ENCODE results near the gene IRGQ.
A peak's percentile ranks its signal among the peaks of the same experiment; 100 is the strongest.
"Not testable (repeated sequence)": the region's sequence is repeated elsewhere in the genome, so short reads cannot be mapped to it uniquely, and the experiment has no call there.

The IRGQ gene, protein sequence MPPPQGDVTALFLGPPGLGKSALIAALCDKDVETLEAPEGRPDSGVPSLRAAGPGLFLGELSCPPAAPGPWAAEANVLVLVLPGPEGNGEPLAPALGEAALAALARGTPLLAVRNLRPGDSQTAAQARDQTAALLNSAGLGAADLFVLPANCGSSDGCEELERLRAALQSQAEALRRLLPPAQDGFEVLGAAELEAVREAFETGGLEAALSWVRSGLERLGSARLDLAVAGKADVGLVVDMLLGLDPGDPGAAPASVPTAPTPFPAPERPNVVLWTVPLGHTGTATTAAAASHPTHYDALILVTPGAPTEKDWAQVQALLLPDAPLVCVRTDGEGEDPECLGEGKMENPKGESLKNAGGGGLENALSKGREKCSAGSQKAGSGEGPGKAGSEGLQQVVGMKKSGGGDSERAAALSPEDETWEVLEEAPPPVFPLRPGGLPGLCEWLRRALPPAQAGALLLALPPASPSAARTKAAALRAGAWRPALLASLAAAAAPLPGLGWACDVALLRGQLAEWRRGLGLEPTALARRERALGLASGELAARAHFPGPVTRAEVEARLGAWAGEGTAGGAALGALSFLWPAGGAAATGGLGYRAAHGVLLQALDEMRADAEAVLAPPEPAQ

DNA sequence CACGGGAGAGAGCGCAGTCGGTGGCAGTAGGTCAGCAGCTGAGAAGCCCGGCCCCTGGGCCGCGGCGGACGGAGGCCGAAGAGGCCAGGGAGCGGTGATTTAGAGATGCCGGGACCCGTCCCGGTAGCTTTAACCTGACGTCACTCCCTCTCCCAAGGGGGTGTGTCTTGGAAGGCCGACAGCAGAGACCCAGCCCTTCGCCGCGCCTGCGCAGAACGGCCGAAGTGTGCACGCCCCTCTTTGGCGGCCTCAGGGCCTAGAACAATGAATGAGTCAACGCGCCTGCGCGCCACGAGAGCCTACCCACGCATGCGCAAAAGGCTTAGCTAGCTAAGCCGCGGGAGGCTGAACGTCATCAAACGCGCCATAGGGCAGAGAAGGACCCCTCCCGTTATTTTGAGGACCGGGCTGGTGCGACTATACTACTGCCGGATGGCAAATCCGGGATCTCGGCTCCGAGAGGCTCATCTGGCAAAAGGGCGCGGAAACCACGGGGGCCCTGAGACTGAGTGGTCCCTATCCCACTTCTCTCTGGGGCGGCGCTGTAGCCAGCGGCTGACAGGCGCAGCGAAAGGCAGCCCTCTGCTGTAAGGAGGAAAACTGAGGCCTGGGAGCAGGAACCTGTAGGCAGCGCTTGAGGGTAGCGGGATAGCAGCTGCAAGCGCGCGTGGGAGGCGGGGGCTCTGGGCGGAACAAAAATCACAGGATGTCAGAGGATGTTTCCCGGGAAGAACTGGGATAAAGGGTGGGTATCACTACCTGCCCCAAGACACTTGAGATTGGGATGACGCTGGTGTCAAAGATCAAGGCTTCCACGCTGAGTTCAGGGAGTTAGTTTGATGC lies at the start of gene IRGQ, which contains the start of gene ZNF576:
Gene IRGQ, minus strand, starts transcription at position 136 of the 843 bp plus-strand sequence. CDS start 796 bp downstream, outside the sequence.
Gene ZNF576, plus strand, starts transcription at position 597 of the 843 bp plus-strand sequence. CDS start 514 bp downstream, outside the sequence.
- DNase-seq: peak; percentile 100

DNA sequence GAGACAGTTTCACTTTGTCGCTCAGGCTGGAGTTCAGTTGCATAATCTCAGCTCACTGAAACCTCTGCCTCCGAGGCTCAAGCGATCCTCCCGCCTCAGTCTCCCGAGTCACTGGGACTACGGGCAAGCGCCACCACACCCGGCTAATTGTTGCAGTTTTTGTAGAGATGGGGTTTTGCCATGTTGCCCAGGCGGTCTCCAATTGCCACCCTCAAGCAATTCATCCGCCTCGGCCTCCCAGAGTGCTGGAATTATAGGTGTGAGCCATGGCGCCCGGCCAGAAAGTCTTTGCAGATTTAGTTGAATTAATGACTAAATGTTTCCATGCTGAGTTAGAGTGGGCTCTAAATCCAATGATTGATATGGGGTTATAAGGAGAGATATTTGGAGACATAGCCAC lies 48.2 kb upstream of the IRGQ start:
- no peak for DNase-seq

DNA sequence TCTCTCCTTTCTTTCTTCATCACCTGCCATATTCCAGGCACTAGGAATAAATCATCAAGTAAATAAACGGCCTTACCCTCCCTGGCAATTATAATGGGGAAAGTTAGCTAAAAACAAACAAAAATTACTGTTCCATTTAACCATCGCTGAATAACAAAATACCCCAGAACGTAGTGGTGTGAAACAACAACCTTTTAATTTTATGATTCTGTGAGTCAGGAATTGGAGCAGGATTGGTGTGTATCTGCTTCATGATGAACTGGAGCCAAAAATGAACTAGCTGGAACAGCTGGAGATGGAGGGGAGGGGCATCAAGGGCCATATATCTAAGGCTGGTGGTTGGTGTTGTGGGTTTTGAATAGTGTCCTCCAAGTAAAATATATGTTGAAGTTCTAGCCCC lies 47.4 kb upstream of the IRGQ start:
- DNase-seq: no peak

- no peak for DNase-seq
Measured at GRCh38 chr19:43642531-43642930, 46.6 kb upstream of the IRGQ start.

DNA sequence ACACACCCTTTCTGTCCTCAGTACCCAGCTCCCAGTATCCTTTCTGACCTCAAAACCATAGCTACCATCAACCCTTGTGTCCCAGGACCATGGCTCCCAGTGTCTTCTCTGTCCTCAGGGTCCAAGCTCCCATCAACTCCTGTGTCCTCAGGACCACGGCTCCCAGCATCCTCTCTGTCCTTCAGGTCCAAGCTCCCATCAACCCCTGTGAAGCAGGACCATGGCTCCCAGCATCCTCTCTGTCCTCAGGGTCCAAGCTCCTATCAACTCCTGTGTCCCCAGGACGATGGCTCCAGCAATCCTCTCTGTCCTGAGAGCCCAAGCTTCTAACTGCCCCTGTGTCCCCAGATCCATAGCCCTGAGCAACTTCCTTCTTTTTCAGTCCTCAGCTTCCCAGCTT lies 45.4 kb upstream of the IRGQ start:
- DNase-seq: no peak

DNA sequence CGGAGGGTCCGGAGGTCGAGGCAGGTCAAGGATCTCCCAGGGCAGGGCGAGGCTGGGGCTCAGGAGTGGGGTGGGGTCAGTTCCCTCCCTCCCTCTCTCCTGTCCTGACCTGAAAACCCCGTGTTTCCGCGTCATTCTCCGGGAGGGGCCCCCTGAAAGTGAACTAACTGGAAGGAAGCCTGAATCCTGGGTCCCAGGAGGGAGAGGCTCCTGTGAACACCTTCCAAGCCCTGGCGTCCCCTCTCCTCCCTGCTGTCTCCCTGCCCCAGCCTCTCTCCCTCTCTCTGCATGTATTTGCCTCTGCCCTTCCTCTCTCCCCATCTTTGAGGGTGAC lies 44.5 kb upstream of the IRGQ start:
- no peak for DNase-seq

DNA sequence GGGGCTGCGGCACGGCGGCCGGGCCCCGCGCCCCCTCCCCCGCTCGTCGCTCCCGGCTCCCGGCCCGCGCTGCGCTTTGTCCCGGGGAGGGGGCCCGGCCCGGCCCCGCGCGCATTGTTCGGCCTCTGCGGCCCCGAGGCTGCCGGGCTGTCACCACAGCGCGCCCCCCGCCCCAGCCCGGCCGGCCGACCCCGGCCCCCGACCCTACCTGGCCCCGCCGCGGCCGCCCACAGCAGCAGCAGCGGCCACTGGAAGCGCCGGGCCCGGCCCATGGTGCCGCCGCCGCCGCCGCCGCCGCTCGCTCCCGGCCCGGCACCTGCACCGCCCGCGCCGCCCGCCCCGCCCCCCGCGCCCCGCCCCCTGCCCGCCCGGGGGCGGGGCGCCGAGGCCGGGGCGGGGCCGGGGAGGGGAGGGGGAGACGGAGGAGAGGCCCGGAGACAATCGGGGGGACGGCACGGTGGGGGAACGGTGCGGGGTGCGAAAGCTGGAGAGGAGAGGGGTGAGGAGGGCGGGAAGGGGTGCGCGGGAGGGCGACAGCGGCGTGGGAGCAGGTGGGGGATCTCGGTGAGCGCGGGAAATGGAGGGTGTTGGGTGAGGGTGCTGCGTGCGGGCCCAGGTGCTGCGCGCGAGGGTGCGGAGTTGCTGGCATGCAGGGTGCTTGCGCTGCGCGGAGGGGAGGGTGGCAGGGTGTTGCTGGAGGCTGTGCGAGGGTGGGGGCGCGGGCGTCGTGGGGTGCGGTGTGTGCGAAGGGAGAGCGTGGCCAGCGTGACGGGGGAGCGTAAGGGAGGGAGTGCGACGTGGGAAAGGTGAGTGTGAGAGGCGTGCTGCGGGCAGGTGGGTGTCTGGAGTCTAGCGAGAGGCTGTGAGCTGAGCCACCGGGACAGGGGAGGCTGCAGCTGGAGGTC lies 43.8 kb upstream of the IRGQ start, which contains the start of gene CADM4:
Gene CADM4, minus strand, starts transcription at position 332 of the 905 bp plus-strand sequence. Its CDS starts 60 bp downstream, at position 272.
- DNase-seq: no peak

DNA sequence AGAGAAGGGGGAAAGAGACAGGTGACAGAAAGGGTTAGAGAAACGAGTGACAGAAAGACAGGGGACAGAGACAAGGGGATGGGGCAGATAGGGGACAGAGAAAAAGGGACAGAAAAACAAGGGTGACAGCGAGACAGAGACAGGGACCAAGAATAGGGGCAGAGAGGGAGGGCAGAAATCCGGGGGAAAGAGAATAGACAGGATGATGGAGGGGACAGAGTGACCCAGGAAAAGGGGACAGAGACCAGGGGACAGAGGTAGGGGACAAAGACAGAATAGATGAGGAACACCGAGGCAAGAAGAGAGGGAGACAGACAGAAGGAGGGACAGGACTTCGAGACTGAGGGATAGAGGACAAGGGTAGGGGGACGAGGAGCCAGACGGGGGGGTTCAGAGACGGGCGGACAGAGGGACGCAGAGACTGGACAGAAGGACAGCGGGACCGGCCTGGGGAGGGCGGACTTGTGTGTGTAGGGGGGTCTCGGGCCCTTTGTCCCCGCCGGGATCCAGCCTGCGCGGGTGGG lies 43.1 kb upstream of the IRGQ start:
- DNase-seq: no peak

DNA sequence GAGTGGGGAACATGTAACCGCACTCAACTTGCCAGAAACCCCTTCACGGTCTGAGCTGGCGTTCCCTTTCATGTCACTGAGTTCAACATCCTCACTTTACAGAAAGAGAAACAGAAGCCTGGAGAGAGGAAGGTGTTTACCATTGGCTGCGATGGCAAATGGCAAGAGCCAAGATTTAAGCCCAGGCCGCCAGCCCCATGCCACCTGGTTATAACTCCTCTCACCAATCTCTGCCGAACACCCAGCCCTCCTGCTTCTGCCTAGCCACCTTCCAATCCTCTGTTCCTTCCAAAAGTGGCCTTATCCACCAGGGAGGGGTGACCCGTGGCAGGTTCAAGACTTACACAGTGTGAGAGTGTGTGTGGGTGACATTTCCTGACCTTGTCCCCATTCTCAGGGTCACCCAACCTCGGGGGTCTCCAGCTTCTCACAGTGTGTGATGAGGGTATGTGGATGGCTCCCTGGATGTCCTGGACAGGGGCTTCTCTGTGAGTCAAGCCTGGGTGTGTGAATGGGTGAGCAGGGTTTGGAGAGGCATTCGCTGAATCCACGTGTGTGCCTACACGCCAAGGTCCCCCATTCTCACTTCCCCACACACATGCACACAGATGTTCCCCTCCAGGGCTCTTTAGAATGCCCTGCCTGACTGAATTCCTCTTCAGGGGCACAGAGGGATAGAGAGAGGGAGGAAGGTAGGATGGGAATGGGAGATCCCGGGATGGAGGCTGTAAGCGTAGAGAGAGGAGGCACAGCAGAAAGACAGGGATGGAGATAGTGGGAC lies 42.5 kb upstream of the IRGQ start:
- no peak for DNase-seq

- peak; percentile 66 for DNase-seq
Measured at GRCh38 chr19:43636121-43636683, 40.3 kb upstream of the IRGQ start.

GRCh38 chr19:43635561-43635940 lies 39.6 kb upstream of the IRGQ start:
- DNase-seq: not testable (repeated sequence)

- DNase-seq: peak; percentile 30
Measured at GRCh38 chr19:43634872-43635560, 39.1 kb upstream of the IRGQ start.

DNA sequence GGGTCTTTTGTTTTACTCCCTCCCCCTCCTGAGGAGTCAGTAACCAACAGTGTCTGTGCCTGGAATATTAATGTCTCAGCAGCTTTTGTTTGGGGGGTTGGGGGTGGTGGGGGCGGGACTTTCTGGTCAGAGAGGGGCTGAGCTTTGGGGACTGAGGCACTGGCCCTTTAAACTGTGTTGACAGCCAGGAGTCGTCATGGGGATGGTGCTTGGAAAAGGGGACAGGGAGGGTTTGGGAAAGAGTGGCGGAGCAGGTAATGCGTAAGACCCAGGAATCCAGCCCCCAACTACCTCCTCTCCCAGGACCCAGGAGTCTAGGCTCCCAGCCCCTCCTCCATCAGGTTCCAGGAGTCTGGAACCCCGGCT lies 38.6 kb upstream of the IRGQ start:
- DNase-seq: no peak

DNA sequence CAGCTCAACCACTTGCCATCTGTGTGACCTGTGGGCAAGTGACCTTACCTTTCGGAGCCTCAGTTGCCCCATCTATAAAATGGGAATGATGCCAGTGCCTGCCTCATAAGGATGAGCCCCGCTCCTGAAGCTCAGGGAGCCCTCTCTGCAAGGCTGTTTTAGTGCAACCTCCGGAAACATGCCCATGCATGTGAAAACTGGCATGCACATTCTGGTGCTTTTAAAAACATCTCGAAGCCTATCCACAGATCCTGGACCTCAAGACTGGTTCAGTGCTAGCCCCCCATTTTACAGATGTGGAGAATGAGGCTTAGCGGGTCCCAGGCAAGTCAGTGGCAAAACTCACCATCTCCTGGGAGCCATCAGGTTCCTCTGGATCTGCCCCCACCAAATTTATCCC lies 38.1 kb upstream of the IRGQ start:
- DNase-seq: no peak

GRCh38 chr19:43633520-43633919 lies 37.6 kb upstream of the IRGQ start:
- DNase-seq: no peak

DNA sequence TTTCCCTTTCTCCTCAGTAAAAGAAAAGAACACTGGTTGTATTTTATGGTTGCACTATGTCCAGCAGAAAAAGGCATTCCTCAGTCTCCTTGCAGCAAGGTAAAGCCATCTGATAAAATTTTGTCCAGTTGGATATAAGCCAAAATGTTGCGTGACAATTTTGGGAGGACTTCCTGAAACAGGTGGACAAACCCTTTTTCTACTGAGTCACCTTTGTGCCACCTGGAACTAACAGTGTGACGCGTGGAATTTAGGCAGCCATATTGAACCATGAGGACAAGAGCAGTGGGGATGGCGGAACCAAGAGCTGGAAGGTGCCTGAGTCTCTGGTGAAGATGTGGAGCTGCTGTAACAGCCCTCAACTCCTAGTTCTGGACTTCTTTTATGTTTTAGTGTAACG lies 35.6 kb upstream of the IRGQ start:
- DNase-seq: no peak

DNA sequence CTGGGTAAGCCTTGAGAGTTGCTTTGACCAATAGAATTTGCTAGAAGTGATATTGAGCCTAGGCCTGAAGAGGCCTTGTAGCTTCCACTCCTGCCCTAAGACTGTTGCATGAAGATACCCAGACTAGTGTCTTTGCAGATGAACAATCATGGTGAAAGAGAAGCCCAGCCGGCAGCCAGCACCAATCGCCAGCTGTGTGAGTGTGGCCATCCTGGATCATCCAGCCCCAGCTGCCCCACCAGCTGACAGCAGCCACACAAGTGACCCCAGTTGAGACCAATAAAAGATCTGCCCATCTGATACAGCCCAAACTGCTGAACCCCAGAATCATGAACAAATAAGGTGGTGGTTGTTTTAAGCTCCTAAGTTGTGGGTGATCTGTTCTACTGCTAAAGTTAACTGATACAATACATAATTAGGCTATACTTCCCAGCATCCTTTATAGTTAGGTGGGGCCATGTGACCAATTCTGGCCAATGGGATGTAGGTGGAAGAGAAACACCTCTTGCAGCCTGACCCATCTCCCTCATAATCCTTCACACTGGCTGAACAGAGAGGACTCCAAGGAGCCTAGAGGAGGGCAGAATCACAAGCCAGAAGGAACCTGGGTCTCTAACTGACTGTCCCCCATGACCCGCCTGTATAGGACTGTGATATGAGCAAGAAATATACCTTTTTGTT lies 32.9 kb upstream of the IRGQ start:
- no peak for DNase-seq

- no peak for DNase-seq
Measured at GRCh38 chr19:43626838-43627237, 30.9 kb upstream of the IRGQ start.

- no peak for DNase-seq
Measured at GRCh38 chr19:43625918-43626579, 30.1 kb upstream of the IRGQ start.

Measured in EL (cell line).